ENCODE measurements around the gene EXOC2.

Gene EXOC2

DNA sequence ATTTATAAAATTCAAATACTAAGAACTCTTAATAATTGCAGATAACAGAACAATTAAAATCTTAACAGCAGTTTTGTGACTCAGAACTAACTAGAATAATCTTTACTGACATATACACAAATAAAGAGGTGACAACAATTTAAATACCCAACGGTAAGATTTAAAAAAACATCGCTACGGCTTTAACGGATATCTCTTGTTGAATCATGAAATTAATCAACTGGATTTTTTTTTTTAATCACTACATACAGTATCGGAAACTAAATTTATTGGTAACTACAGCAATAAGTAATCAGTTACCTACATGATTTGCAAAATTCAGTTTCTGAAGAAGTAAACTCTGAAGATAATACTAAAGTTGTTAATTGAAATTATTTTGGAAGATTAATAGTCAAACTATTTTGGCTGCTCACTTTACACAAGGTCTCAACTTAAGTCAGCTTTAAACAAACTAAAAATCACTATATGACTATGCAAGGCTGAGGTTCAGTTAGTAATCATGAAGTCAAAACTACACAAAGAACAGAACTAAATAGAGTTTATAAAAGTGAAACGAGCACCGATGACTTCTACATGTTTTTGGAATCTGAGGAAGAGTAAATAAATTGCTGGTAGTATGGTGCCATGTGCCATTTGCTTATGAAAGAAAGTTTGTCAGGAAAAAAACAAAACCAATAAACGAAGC, 164.8 kb downstream of the EXOC2 start:
- Histone ChIP-seq H3K27ac (replicated peaks; ENCODE audit: low read length) (no peak overlapping the region), H2BK120ac (ENCODE audit: low read depth, low read length) (no peak overlapping the region), H3K4me2 (ENCODE audit: insufficient read depth, low read length, poor library complexity, severe bottlenecking) (no peak overlapping the region), H2BK15ac (ENCODE audit: low read length) (no peak overlapping the region), H3K18ac (ENCODE audit: low read length) (no peak overlapping the region), H4K8ac (ENCODE audit: low read depth, low read length) (no peak overlapping the region), H2AFZ (ENCODE audit: low read length) (no peak overlapping the region), H2BK12ac (ENCODE audit: low read length) (no peak overlapping the region), H3K9ac (ENCODE audit: low read depth, low read length, poor library complexity) (no peak overlapping the region), H2BK5ac (ENCODE audit: low read length) (no peak overlapping the region), H3K23ac (ENCODE audit: low read depth, low read length, poor library complexity) (no peak overlapping the region), H3K4ac (ENCODE audit: low read length) (no peak overlapping the region), H4K91ac (ENCODE audit: low read depth, low read length, poor library complexity) (no peak overlapping the region), H3K9me3 (replicated peaks in 1 of 2; ENCODE audit: control insufficient read depth in 2 of 2, insufficient read depth in 1 of 2, low read depth in 1 of 2, low read length in 2 of 2) (no peaks in the 10 kb centered on the region), H3K14ac (ENCODE audit: low read length) (no peak overlapping the region), H3K4me1 (ENCODE audit: control insufficient read depth in 2 of 2, insufficient read depth in 1 of 2, low read depth in 1 of 2, low read length in 2 of 2) (no peaks in the 10 kb centered on the region), H3K79me1 (ENCODE audit: low read depth, low read length) (no peaks in the 10 kb centered on the region), H3K36me3 (replicated peaks in 1 of 2; ENCODE audit: control insufficient read depth in 2 of 2, insufficient read depth in 2 of 2, low read length in 2 of 2) (peaks cover 1 to 29% of the 10 kb centered on the region in 2 donors), H3K27me3 (ENCODE audit: control insufficient read depth in 3 of 3, insufficient read depth in 3 of 3, low read depth in 1 of 3, low read length in 3 of 3) (no peaks in the 10 kb centered on the region), H2AK5ac (ENCODE audit: low read depth, low read length) (no peak overlapping the region), H3K4me3 (ENCODE audit: low read length in 2 of 2) (no peak overlapping the region)
- no CpG with 5 or more reads among the region's 8 CpGs for WGBS, 2 donors (ENCODE audit: extremely low coverage in 2 of 2, insufficient read length in 2 of 2, insufficient replicate concordance in 1 of 2)
- DNase-seq (ENCODE audit: low spot score) = no peak

DNA sequence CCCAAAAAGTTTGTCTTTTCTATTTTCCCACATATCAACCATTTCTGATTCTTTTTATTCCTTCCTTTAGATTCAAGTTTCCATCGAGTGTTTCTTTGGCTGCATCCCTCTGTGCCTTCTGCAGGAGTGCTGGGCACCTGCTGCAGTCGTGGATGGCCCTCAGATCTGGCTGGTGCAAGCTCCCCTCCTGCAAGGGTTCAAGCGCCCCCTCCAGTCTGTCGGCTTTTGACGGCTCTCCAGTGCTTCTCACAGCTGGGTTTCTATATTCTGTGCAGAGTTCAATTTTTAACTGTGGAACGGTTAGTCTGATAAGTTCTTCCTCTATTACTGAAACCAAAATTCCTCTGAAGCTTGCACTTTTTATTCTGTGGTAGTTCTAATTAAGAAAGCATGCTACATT, 168.1 kb downstream of the EXOC2 start:
- Histone ChIP-seq H3K4ac (ENCODE audit: low read length) (no peak overlapping the region), H2BK12ac (ENCODE audit: low read length) (no peak overlapping the region), H3K79me1 (ENCODE audit: low read depth, low read length) (peaks cover 4% of the 10 kb centered on the region), H3K27me3 (ENCODE audit: control insufficient read depth in 3 of 3, insufficient read depth in 3 of 3, low read depth in 1 of 3, low read length in 3 of 3) (no peaks in the 10 kb centered on the region), H3K4me2 (ENCODE audit: insufficient read depth, low read length, poor library complexity, severe bottlenecking) (no peak overlapping the region), H3K4me1 (ENCODE audit: control insufficient read depth in 2 of 2, insufficient read depth in 1 of 2, low read depth in 1 of 2, low read length in 2 of 2) (no peaks in the 10 kb centered on the region), H3K14ac (ENCODE audit: low read length) (no peak overlapping the region), H2BK5ac (ENCODE audit: low read length) (no peak overlapping the region), H3K9me3 (replicated peaks in 1 of 2; ENCODE audit: control insufficient read depth in 2 of 2, insufficient read depth in 1 of 2, low read depth in 1 of 2, low read length in 2 of 2) (peaks cover 4 to 15% of the 10 kb centered on the region in 2 donors), H3K36me3 (replicated peaks in 1 of 2; ENCODE audit: control insufficient read depth in 2 of 2, insufficient read depth in 2 of 2, low read length in 2 of 2) (peaks cover 8 to 25% of the 10 kb centered on the region in 2 donors), H4K91ac (ENCODE audit: low read depth, low read length, poor library complexity) (no peak overlapping the region), H3K27ac (replicated peaks; ENCODE audit: low read length) (no peak overlapping the region), H2BK15ac (ENCODE audit: low read length) (no peak overlapping the region), H2AFZ (ENCODE audit: low read length) (no peak overlapping the region), H3K4me3 (ENCODE audit: low read length in 2 of 2) (no peak overlapping the region), H3K9ac (ENCODE audit: low read depth, low read length, poor library complexity) (no peak overlapping the region), H2BK120ac (ENCODE audit: low read depth, low read length) (no peak overlapping the region), H4K8ac (ENCODE audit: low read depth, low read length) (no peak overlapping the region), H2AK5ac (ENCODE audit: low read depth, low read length) (no peak overlapping the region), H3K23ac (ENCODE audit: low read depth, low read length, poor library complexity) (no peak overlapping the region), H3K18ac (ENCODE audit: low read length) (no peak overlapping the region)
- no peak for DNase-seq (ENCODE audit: low spot score)
- WGBS, 2 donors (ENCODE audit: extremely low coverage in 2 of 2, insufficient read length in 2 of 2, insufficient replicate concordance in 1 of 2) = no CpG with 5 or more reads among the region's 6 CpGs

DNA sequence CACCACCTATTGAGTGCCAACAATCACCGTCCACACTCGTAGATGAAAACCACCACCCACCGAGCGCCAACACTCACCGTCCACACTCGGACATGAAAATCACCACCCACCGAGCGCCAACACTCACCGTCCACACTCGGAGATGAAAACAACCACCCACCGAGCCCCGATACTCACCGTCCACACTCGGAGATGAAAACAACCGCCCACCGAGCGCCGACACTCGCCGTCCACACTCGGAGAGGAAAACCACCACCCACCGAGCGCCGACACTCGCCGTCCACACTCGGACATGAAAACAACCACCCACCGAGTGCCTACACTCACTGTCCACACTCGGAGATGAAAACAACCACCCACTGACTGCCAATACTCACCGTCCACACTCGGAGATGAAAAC, 172.1 kb downstream of the EXOC2 start:
- Histone ChIP-seq H3K36me3 (replicated peaks in 1 of 2; ENCODE audit: control insufficient read depth in 2 of 2, insufficient read depth in 2 of 2, low read length in 2 of 2) (peaks cover 8 to 19% of the 10 kb centered on the region in 2 donors), H3K4ac (ENCODE audit: low read length) (no peak overlapping the region), H3K9ac (ENCODE audit: low read depth, low read length, poor library complexity) (no peak overlapping the region), H3K18ac (ENCODE audit: low read length) (no peak overlapping the region), H3K4me3 (ENCODE audit: low read length in 2 of 2) (peak overlapping the region in 1 of 2 donors; percentile 65), H3K79me1 (ENCODE audit: low read depth, low read length) (peaks cover 4% of the 10 kb centered on the region), H3K4me1 (ENCODE audit: control insufficient read depth in 2 of 2, insufficient read depth in 1 of 2, low read depth in 1 of 2, low read length in 2 of 2) (no peaks in the 10 kb centered on the region), H2BK12ac (ENCODE audit: low read length) (no peak overlapping the region), H2BK15ac (ENCODE audit: low read length) (no peak overlapping the region), H4K91ac (ENCODE audit: low read depth, low read length, poor library complexity) (no peak overlapping the region), H3K27me3 (ENCODE audit: control insufficient read depth in 3 of 3, insufficient read depth in 3 of 3, low read depth in 1 of 3, low read length in 3 of 3) (no peaks in the 10 kb centered on the region), H2BK120ac (ENCODE audit: low read depth, low read length) (no peak overlapping the region), H3K27ac (replicated peaks; ENCODE audit: low read length) (no peak overlapping the region), H2AFZ (ENCODE audit: low read length) (no peak overlapping the region), H2BK5ac (ENCODE audit: low read length) (no peak overlapping the region), H3K23ac (ENCODE audit: low read depth, low read length, poor library complexity) (no peak overlapping the region), H2AK5ac (ENCODE audit: low read depth, low read length) (no peak overlapping the region), H4K8ac (ENCODE audit: low read depth, low read length) (no peak overlapping the region), H3K4me2 (ENCODE audit: insufficient read depth, low read length, poor library complexity, severe bottlenecking) (no peak overlapping the region), H3K9me3 (replicated peaks in 1 of 2; ENCODE audit: control insufficient read depth in 2 of 2, insufficient read depth in 1 of 2, low read depth in 1 of 2, low read length in 2 of 2) (peaks cover 4 to 20% of the 10 kb centered on the region in 2 donors), H3K14ac (ENCODE audit: low read length) (no peak overlapping the region)
- WGBS, 2 donors (ENCODE audit: extremely low coverage in 2 of 2, insufficient read length in 2 of 2, insufficient replicate concordance in 1 of 2) = no CpG with 5 or more reads among the region's 31 CpGs
- DNase-seq (ENCODE audit: low spot score) = no peak

DNA sequence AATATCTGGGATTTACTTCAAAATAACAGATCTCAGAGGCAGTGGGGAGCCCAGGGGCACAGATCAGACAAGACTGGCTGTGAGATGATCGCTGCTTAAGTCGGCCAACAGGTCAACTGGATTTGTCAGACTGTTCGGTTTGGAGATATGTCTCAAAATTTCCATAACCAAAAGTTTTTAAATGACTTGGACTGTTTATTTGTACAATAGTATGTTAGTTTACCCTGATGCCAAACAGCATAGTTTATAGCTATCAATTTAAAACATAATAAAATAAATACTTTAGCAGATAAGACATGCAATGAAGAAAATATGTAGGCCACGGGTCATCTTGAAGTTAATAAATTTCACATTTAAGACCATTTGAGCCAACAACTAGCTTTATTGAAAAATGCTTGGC, 174.7 kb downstream of the EXOC2 start:
- Histone ChIP-seq H2BK5ac (ENCODE audit: low read length) (no peak overlapping the region), H2AFZ (ENCODE audit: low read length) (no peak overlapping the region), H3K14ac (ENCODE audit: low read length) (no peak overlapping the region), H2BK12ac (ENCODE audit: low read length) (no peak overlapping the region), H3K23ac (ENCODE audit: low read depth, low read length, poor library complexity) (no peak overlapping the region), H3K4ac (ENCODE audit: low read length) (no peak overlapping the region), H3K79me1 (ENCODE audit: low read depth, low read length) (peaks cover 4% of the 10 kb centered on the region), H3K9ac (ENCODE audit: low read depth, low read length, poor library complexity) (no peak overlapping the region), H4K91ac (ENCODE audit: low read depth, low read length, poor library complexity) (no peak overlapping the region), H3K4me3 (ENCODE audit: low read length in 2 of 2) (no peak overlapping the region), H2BK15ac (ENCODE audit: low read length) (no peak overlapping the region), H3K9me3 (replicated peaks in 1 of 2; ENCODE audit: control insufficient read depth in 2 of 2, insufficient read depth in 1 of 2, low read depth in 1 of 2, low read length in 2 of 2) (peaks cover 8 to 20% of the 10 kb centered on the region in 2 donors), H3K4me2 (ENCODE audit: insufficient read depth, low read length, poor library complexity, severe bottlenecking) (no peak overlapping the region), H4K8ac (ENCODE audit: low read depth, low read length) (no peak overlapping the region), H3K18ac (ENCODE audit: low read length) (no peak overlapping the region), H2BK120ac (ENCODE audit: low read depth, low read length) (no peak overlapping the region), H3K36me3 (replicated peaks in 1 of 2; ENCODE audit: control insufficient read depth in 2 of 2, insufficient read depth in 2 of 2, low read length in 2 of 2) (peaks cover 8 to 16% of the 10 kb centered on the region in 2 donors), H3K27me3 (ENCODE audit: control insufficient read depth in 3 of 3, insufficient read depth in 3 of 3, low read depth in 1 of 3, low read length in 3 of 3) (no peaks in the 10 kb centered on the region), H2AK5ac (ENCODE audit: low read depth, low read length) (no peak overlapping the region), H3K4me1 (ENCODE audit: control insufficient read depth in 2 of 2, insufficient read depth in 1 of 2, low read depth in 1 of 2, low read length in 2 of 2) (peaks cover 0 to 2% of the 10 kb centered on the region in 2 donors), H3K27ac (replicated peaks; ENCODE audit: low read length) (no peak overlapping the region)
- no peak for DNase-seq (ENCODE audit: low spot score)
- no CpG with 5 or more reads among the region's 4 CpGs for WGBS, 2 donors (ENCODE audit: extremely low coverage in 2 of 2, insufficient read length in 2 of 2, insufficient replicate concordance in 1 of 2)
